Mammary epithelial cell (primary cell): Measurements from ENCODE around the gene MPIG6B.

Experiments used
- EZH2 ChIP-seq: IDR thresholded peaks from 2 replicates; pipeline ENCODE4 v1.6.1; 2012; ENCODE audit warnings: low read length, inconsistent platforms, borderline replicate concordance
- TF ChIP-seq, protein P1 (sequence below), 2 donors: IDR thresholded peaks in 1 of 2; conservative IDR thresholded peaks in 1 of 2; 2 replicates each; pipeline ENCODE4 v1.5.1; 2011 to 2012; ENCODE audit warnings: inconsistent platforms in 2 of 2, low read length in 2 of 2, mild to moderate bottlenecking in 2 of 2, control low read depth in 1 of 2, low read depth in 1 of 2; ENCODE audit not compliant: insufficient read depth in 1 of 2; ENCODE audit errors: extremely low read depth in 1 of 2

DNA sequence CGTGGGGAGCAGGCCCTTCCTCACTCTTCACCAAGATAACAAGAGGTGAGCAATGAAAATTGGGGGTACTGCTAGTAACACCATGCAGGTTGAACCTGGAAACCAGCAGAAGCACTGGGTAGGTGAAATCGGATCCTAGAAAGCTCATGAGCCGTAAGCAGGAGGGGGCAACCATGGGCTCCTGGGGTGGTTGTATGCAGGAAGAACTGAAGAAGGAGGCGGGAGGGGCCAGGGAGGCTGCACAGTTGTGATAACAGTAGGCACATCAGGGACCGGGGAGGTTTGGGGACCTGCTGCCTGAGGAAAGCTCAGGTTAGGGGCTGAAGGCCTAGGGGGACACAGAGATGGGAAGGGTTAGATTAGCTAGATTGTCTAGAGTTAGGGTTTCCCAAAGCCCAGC is 36.7 kb upstream of the MPIG6B start:
- TF ChIP-seq, protein P1, sequence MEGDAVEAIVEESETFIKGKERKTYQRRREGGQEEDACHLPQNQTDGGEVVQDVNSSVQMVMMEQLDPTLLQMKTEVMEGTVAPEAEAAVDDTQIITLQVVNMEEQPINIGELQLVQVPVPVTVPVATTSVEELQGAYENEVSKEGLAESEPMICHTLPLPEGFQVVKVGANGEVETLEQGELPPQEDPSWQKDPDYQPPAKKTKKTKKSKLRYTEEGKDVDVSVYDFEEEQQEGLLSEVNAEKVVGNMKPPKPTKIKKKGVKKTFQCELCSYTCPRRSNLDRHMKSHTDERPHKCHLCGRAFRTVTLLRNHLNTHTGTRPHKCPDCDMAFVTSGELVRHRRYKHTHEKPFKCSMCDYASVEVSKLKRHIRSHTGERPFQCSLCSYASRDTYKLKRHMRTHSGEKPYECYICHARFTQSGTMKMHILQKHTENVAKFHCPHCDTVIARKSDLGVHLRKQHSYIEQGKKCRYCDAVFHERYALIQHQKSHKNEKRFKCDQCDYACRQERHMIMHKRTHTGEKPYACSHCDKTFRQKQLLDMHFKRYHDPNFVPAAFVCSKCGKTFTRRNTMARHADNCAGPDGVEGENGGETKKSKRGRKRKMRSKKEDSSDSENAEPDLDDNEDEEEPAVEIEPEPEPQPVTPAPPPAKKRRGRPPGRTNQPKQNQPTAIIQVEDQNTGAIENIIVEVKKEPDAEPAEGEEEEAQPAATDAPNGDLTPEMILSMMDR (conservative IDR thresholded peaks at IDR 0.05 in 1 of 2, IDR thresholded peaks at IDR 0.05 in 1 of 2; ENCODE audit: extremely low read depth in 1 of 2, insufficient read depth in 1 of 2, low read depth in 1 of 2, low read length in 2 of 2), result no peak
- TF ChIP-seq EZH2, result no peak
